Measurements from ENCODE around the gene PDLIM7. TPM values are rescaled to one million over a fixed set of nuclear protein-coding genes. Genes with fewer than 3 reads are reported as not detected.

PDLIM7 gene
- 72.8 to 92.2 TPM (median 80.9 TPM) in 5 replicates for total RNA-seq (2022; extraction: Qiagen RNA extraction)

GRCh38 chr5:177497292-177498012 is at the start of gene PDLIM7:
PDLIM7 (minus strand) TSS chr5:177497604; CDS start chr5:177496512, 1,092 bp downstream.

GRCh38 chr5:177516601-177517568 is 19.5 kb upstream of the PDLIM7 start, which contains the start of gene DDX41:
DDX41 (minus strand) TSS chr5:177516961; CDS start chr5:177516945, 16 bp downstream.

GRCh38 chr5:177509381-177509951 is 12.1 kb upstream of the PDLIM7 start, which contains the start of gene DOK3:
DOK3 (minus strand) TSS chr5:177509826; CDS start chr5:177509540, 286 bp downstream.

GRCh38 chr5:177473443-177474001 is 23.9 kb downstream of the PDLIM7 start, which contains the start of gene DBN1:
DBN1 (minus strand) TSS chr5:177473634; CDS start chr5:177473521, 113 bp downstream.

GRCh38 chr5:177446200-177447065 is 51.0 kb downstream of the PDLIM7 start, which contains the start of gene PRR7:
PRR7 (plus strand) TSS chr5:177446814; CDS start chr5:177455068, 8,254 bp downstream.

Other genes starting within 250 kb of the PDLIM7 start
- 20.6 to 26.7 TPM (median 23.9 TPM) in 5 replicates for gene RAB24, start 193.9 kb downstream of the PDLIM7 start, total RNA-seq (2022; extraction: Qiagen RNA extraction)
- gene PRELID1, start 193.8 kb downstream of the PDLIM7 start, total RNA-seq (2022; extraction: Qiagen RNA extraction): 272 to 393 TPM (median 364 TPM) in 5 replicates
- 13.2 to 22.0 TPM (median 19.7 TPM) in 5 replicates for gene MXD3, start 185.7 kb downstream of the PDLIM7 start, total RNA-seq (2022; extraction: Qiagen RNA extraction)
- gene LMAN2, start 145.9 kb downstream of the PDLIM7 start, total RNA-seq (2022; extraction: Qiagen RNA extraction): 194 to 254 TPM (median 201 TPM) in 5 replicates
- 3.8 to 5.4 TPM (median 5.1 TPM) in 5 replicates for gene RGS14, start 139.7 kb downstream of the PDLIM7 start, total RNA-seq (2022; extraction: Qiagen RNA extraction)
- gene SLC34A1, start 113.2 kb downstream of the PDLIM7 start, total RNA-seq (2022; extraction: Qiagen RNA extraction): not detected in 5 replicates
- gene PFN3, start 96.9 kb downstream of the PDLIM7 start, total RNA-seq (2022; extraction: Qiagen RNA extraction): not detected in 5 replicates
- gene F12, start 88.0 kb downstream of the PDLIM7 start, total RNA-seq (2022; extraction: Qiagen RNA extraction): 15.9 to 26.4 TPM (median 22.8 TPM) in 5 replicates
- gene GRK6, start 70.9 kb downstream of the PDLIM7 start, total RNA-seq (2022; extraction: Qiagen RNA extraction): 23.1 to 28.9 TPM (median 27.3 TPM) in 5 replicates
- gene PRR7, start 50.8 kb downstream of the PDLIM7 start, total RNA-seq (2022; extraction: Qiagen RNA extraction): 13.8 to 35.0 TPM (median 34.5 TPM) in 5 replicates
- gene DBN1, start 24.0 kb downstream of the PDLIM7 start, total RNA-seq (2022; extraction: Qiagen RNA extraction): 54.9 to 72.4 TPM (median 65.5 TPM) in 5 replicates
- gene DOK3, start 12.2 kb upstream of the PDLIM7 start, total RNA-seq (2022; extraction: Qiagen RNA extraction): 1.8 to 5.3 TPM (median 3.6 TPM) in 5 replicates
- 84.0 to 122 TPM (median 112 TPM) in 5 replicates for gene DDX41, start 19.4 kb upstream of the PDLIM7 start, total RNA-seq (2022; extraction: Qiagen RNA extraction)
- gene FAM193B, start 57.0 kb upstream of the PDLIM7 start, total RNA-seq (2022; extraction: Qiagen RNA extraction): 19.5 to 29.0 TPM (median 23.9 TPM) in 5 replicates
- 276 to 288 TPM (median 279 TPM) in 5 replicates for gene TMED9, start 94.6 kb upstream of the PDLIM7 start, total RNA-seq (2022; extraction: Qiagen RNA extraction)
- gene B4GALT7, start 102.5 kb upstream of the PDLIM7 start, total RNA-seq (2022; extraction: Qiagen RNA extraction): 20.4 to 29.3 TPM (median 28.4 TPM) in 5 replicates